Mesothelial cell of epicardium (in vitro differentiated cells): Measurements from ENCODE around the gene SH3YL1. TPM values are rescaled to one million over a fixed set of nuclear protein-coding genes. Genes with fewer than 3 reads are reported as not detected.

ENCODE experiments used
- DNase-seq, 2 experiments: peaks; one replicate each; pipeline ENCODE4 v3.0.0; 2021; ENCODE audit warnings: low spot score in 2 of 2; ENCODE audit not compliant: unreplicated experiment in 2 of 2
- H3K27ac Mint-ChIP-seq: 2 replicates; pipeline ENCODE4 v1.8.0; 2021; ENCODE audit warnings: mixed read lengths
- H3K27me3 Mint-ChIP-seq: 2 replicates; pipeline ENCODE4 v1.8.0; 2021; ENCODE audit warnings: low read depth, mixed read lengths
- H3K36me3 Mint-ChIP-seq: 2 replicates; pipeline ENCODE4 v1.8.0; 2021; ENCODE audit warnings: mixed read lengths
- H3K4me1 Mint-ChIP-seq: 2 replicates; pipeline ENCODE4 v1.8.0; 2021; ENCODE audit warnings: mixed read lengths
- H3K4me3 Mint-ChIP-seq: 2 replicates; pipeline ENCODE4 v1.8.0; 2021; ENCODE audit warnings: mild to moderate bottlenecking, moderate library complexity, mixed read lengths
- H3K9me3 Mint-ChIP-seq: 2 replicates; pipeline ENCODE4 v1.8.0; 2021; ENCODE audit warnings: mixed read lengths
- CTCF ChIP-seq: fragments of 200-600 bp; sonication (generic); IDR thresholded peaks from one replicate; pipeline ENCODE4 v1.5.0; 2021; ENCODE audit warnings: antibody characterized with exemption; ENCODE audit not compliant: unreplicated experiment
- total RNA-seq: library from RNA; stranded (reverse); gene quantifications from 3 replicates; pipeline ENCODE4 v1.2.1, GENCODE V29; 2021

SH3YL1 gene
- total RNA-seq, 1 donor from 2014 or later = 85.8 TPM

DNA sequence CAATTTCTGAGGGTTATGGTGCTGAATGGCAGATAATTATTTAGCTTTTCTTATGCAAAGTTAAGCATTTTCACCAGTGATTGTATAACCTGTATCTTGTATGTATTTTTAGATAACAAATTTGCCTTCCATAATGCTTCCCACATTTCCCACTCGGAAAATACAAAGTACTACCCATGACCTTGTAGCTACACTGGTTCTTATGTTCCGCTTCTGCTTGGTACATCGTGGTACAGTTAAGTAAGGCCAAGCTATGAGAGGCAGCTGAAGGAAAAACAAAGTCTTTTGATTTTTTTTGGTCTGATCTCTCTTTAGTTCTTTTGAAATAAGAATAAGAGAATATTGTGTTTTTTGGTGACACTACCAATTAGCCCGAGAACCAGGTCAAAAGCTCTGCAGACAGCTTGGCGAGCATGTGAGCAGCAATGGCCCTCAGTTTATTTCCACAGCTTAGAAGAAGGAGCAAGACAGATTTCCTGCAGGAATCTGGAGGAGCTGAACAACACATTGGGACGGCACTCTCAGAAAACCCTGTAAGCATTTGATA is 26.8 kb downstream of the SH3YL1 start:
- no peak for TF ChIP-seq CTCF
- Mint-ChIP-seq H3K27me3 (no peaks in the 10 kb centered on the region), H3K27ac (peak overlapping the region; percentile 31), H3K9me3 (peaks cover 5% of the 10 kb centered on the region), H3K4me3 (no peak overlapping the region), H3K4me1 (no peaks in the 10 kb centered on the region), H3K36me3 (peaks cover 27% of the 10 kb centered on the region)
- no peak for DNase-seq

GRCh38 chr2:234421-234820 is 29.4 kb downstream of the SH3YL1 start:
- no peak overlapping the region for H3K4me3 Mint-ChIP-seq
- no peak overlapping the region for H3K27ac Mint-ChIP-seq
- no peaks in the 10 kb centered on the region for H3K9me3 Mint-ChIP-seq
- H3K36me3 Mint-ChIP-seq = peaks cover 18% of the 10 kb centered on the region
- H3K4me1 Mint-ChIP-seq = no peaks in the 10 kb centered on the region
- TF ChIP-seq CTCF = no peak
- H3K27me3 Mint-ChIP-seq = no peaks in the 10 kb centered on the region
- DNase-seq = no peak

DNA sequence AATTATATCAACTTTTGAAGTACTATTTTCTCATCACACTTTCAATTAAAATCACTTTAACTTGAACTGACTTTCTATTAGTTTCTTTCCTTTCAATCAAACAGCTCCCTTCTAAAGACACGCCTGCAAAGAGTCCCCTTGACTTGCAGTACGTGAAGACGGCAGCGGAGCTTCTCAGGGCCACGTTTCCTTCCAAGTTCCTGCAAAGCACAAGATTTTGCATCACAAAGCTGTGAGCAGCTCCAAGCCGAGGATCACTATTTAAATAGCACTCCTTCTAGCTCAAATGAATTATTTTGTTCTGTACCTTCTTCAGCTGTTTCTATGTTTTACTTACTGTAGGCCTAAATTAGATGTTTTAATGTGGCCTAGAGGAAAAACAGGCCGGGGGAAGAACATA is 30.8 kb downstream of the SH3YL1 start:
- Mint-ChIP-seq H3K27me3 (no peaks in the 10 kb centered on the region), H3K4me3 (no peak overlapping the region), H3K27ac (no peak overlapping the region), H3K9me3 (no peaks in the 10 kb centered on the region), H3K36me3 (peaks cover 26% of the 10 kb centered on the region), H3K4me1 (no peaks in the 10 kb centered on the region)
- TF ChIP-seq CTCF = no peak
- no peak for DNase-seq

- no peak for TF ChIP-seq CTCF
- H3K9me3 Mint-ChIP-seq = no peaks in the 10 kb centered on the region
- no peak overlapping the region for H3K27ac Mint-ChIP-seq
- DNase-seq = no peak
- H3K36me3 Mint-ChIP-seq = peaks cover 33% of the 10 kb centered on the region
- H3K4me1 Mint-ChIP-seq = no peaks in the 10 kb centered on the region
- no peak overlapping the region for H3K4me3 Mint-ChIP-seq
- H3K27me3 Mint-ChIP-seq = no peaks in the 10 kb centered on the region
Measured at GRCh38 chr2:231521-232185, 32.2 kb downstream of the SH3YL1 start.

DNA sequence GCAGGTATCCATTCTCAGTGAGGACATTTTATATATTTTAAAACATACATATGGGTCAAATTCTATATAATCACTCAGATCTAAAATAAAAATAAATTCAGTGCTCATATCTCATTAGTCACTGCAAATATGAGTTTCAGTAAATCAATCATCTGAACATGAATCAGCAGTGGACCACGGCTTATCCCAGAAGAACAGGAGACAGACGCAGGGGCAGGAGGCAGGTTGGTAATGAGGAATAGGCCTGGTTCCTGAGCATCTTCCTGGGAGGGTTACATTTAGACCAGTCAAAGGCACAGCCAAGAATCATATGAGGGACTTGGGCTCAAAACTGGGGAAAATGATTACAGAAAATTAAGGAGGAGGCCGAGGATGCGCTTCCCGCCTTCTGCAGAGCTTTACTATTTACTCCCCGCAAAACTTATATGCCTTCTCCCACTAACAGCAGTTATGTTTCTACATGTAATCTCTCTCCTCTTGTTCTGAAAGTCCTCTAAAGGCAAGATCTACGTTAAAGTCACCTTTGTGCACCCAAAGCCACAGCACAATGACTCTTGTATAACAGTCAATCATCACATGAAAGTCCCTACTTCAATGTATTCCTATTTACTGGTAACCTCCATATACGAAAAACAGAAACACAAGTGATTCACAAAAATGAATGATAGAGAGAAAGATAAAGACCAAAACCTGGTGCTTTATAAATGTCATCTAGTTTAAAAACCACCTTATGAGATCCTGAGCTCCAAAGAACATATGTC is 35.1 kb downstream of the SH3YL1 start:
- H3K27ac Mint-ChIP-seq = no peak overlapping the region
- no peak for DNase-seq
- H3K36me3 Mint-ChIP-seq = peaks cover 46% of the 10 kb centered on the region
- no peaks in the 10 kb centered on the region for H3K27me3 Mint-ChIP-seq
- no peaks in the 10 kb centered on the region for H3K4me1 Mint-ChIP-seq
- peaks cover 4% of the 10 kb centered on the region for H3K9me3 Mint-ChIP-seq
- no peak for TF ChIP-seq CTCF
- no peak overlapping the region for H3K4me3 Mint-ChIP-seq
